Right ventricle myocardium superior (tissue), 1 donor: ENCODE measurements around the gene PTPRN. TPM values are rescaled to one million over a fixed set of nuclear protein-coding genes. Genes with fewer than 3 reads are reported as not detected.

Experiments used
- ATAC-seq: fragments of 200-7000 bp; cut with Tn5 transposase; one replicate; pipeline ENCODE4 v1.9.1; 2020; ENCODE audit warnings: mild to moderate bottlenecking; ENCODE audit not compliant: poor library complexity
- DNase-seq: peaks from one replicate; pipeline ENCODE4 v3.0.0-alpha.2; 2020
- intact Hi-C: fragments of 100-400 bp; cut with DNase I; formaldehyde crosslinking; loops from one replicate; pipeline ENCODE4 v1.11.2; 2022
- microRNA-seq: library from miRNA; unstranded; fragments of <30 nt; microRNA quantifications from one replicate; pipeline ENCODE4 v1.2.0, GENCODE V29; 2020
- total RNA-seq: library from RNA; stranded (reverse); fragmentation: NEBNext Ultra II Directional; extraction: Animal tissue kit (Norgen Biotek cat#: 25700); gene quantifications from one replicate; pipeline ENCODE4 v1.2.1, GENCODE V29; 2021
- donor health status: DM: no; HTN: yes; CAD: no; lungs with severe emphysema.

The PTPRN gene
- total RNA-seq, 1 donor from 2014 or later: not detected

DNA sequence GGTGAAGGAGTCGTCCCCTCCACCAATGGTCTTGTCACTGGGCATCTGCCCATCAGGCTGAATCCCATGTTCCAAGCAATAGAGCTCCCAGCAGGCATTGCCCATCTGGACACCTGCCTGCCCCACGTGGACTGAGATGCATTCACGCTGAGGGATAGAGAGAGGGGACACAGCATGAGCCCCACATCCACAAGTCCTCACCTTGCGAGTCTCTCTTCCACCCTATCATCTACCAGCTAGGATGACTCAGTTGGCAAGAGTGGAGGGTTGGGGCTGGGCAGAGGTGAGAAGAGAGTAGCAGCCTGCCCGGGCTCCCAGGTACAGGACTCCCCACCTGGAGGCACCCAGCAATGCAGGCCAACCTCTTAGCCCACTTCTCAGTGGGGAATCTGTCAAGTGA is 57.1 kb downstream of the PTPRN start:
- ATAC-seq (no peak), DNase-seq (no peak)
- intact Hi-C loops: no loop called here

DNA sequence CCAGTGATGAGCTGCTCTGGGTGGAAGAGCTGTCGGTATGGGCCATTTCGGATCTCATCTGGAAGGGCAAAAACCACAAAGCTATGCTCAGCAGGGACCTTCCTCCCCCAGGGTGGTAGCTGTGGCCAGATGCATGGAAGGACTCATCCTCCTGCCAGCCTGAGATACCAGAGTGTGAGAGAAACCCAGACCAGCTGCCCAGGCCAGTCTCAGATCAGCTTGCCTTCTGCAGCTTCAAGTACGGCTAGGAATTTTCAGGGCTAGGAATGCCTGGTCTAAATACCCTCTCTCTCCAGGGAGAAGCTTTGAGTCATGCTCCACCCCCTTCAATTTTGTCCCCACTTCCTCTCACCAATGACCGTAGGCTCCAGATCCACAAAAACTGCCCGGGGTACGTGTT is 57.5 kb downstream of the PTPRN start:
- intact Hi-C loops: no loop called here
- no peak for DNase-seq

DNA sequence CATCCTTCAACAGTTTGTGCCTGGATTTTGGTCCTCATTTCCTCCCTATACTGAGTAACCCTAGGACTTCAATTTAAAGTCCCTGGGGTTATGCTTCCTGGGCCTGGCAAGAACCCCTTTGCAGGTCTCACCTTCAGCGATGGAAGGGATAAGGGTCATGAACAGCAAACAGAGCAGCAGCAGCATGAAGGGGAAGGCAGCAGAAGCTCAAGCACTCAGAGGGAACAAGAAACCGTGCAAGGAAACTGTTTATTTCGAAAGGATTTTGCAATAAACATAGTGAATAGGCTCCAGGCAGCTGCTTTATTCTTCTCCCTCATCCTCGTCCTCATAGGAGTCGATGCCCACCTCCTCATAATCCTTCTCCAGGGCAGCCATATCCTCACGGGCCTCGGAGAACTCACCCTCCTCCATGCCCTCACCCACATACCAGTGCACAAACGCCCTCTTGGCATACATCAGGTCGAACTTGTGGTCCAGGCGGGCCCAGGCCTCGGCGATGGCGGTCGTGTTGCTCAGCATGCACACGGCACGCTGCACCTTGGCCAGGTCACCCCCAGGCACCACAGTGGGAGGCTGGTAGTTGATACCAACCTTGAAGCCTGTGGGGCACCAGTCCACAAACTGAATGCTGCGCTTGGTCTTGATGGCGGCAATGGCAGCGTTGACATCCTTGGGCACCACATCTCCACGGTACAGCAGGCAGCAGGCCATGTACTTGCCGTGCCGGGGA is 59.0 kb downstream of the PTPRN start:
- DNase-seq (no peak), ATAC-seq (no peak)
- intact Hi-C loops: no loop called here

More for the DNA sequence above, 57.5 kb downstream of the PTPRN start:
- no peak for ATAC-seq

DNA sequence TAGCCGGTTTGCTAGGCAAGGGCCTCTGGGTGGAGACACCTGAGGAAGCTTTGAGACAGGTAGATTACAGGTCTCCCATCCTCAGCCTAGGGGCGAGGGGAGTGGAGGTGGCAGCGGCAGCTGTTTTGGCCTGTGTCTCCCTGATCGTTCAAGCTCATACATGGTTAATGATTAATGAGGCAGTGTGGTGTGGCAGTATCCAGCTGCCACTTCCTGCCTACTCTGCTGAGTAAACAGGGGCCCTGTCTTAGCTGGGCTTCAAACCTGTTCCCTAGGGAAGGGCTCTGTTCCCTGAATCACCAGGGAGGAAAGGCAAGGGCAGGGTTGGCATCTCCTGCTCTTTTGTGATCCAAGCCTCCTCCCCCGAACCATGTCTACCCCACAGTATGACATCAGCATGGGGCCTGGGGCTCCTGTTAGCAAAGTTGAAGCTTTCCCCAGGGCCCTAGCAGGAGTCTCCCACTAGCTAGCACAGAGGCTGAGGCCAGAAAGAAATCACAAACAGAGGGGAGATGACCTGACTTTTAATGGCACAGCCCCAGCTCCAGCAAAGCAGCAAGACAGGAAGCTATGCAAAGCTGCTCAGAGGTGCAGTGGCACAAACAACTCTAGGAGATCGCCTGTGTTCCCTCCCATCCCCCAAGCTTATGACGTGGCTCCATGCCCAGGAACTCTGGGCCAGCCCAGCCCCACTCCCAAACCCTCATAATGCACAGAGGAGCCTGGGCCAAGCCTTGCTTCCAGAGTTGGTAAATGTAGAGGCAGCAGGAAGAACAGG is 59.8 kb downstream of the PTPRN start:
- DNase-seq (peak; percentile 81), ATAC-seq (peak; percentile 42)
- intact Hi-C loops: no loop called here

DNA sequence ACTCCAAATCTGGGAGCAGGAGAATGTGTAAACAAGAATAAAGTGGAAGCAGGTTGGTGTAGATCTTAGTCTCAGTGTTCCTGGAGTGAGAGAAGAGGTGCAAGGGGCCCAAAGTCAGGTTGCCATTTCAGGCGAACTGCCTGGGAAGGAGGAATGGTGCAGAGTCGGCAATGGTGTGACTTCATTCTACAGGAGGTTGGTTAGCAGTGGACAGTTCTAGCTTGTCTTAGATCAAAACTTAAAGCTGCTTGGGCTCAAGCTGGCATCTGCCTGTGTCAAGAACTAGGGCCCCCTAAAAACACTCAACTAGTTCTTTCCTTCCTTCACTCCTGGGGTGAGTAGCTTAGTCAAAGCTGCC is 60.4 kb downstream of the PTPRN start:
- intact Hi-C loops: no loop called here
- DNase-seq (no peak), ATAC-seq (no peak)

DNA sequence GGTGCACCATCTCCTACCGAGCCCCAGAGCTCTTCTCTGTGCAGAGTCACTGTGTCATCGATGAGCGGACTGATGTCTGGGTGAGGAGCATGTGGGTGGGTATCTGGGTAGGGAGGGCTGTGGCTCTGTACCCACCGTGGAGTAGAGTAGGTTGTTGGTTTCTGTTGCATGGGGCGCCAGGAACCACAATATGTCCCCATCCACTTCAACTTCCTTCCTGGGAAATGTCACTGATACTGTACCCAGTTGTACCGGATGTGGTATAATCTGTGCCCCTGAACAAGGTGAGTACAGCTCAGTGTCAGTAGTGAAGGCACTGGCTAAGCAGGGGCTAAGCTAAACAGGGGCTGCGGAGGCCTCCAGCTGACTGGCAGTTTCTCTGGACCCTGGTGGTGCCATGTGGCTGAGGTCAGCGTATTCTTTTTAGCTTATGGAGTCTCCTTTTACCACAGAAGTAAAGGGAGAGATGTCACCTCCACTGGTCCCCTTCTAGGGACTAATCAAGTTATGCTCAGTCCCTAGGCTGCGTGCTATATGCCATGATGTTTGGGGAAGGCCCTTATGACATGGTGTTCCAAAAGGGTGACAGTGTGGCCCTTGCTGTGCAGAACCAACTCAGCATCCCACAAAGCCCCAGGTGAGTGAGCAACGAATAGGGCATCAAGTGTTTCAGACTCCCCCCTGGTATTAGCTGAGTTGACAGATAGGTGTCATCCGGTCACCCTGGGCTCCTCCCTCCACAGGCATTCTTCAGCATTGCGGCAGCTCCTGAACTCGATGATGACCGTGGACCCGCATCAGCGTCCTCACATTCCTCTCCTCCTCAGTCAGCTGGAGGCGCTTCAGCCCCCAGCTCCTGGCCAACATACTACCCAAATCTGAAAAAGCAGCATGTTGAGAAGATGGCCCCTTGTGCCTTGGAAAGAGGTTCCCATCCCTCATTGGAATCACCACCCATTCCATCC is 61.2 kb downstream of the PTPRN start:
- ATAC-seq (no peak), DNase-seq (no peak)
- intact Hi-C loops: no loop called here

DNA sequence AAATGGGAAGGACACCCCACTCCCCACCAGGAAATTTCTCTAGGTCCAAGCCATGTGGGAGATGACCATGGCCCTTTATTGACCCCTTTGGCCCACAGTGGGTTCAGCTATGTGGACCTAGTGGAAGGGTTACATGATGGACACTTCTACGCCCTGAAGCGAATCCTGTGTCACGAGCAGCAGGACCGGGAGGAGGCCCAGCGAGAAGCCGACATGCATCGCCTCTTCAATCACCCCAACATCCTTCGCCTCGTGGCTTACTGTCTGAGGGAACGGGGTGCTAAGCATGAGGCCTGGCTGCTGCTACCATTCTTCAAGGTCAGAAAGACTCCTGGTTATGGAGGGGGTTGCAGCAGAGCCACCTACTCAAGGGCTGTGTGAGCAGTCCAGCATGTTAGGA is 62.6 kb downstream of the PTPRN start:
- intact Hi-C loops: no loop called here
- ATAC-seq (no peak), DNase-seq (no peak)

DNA sequence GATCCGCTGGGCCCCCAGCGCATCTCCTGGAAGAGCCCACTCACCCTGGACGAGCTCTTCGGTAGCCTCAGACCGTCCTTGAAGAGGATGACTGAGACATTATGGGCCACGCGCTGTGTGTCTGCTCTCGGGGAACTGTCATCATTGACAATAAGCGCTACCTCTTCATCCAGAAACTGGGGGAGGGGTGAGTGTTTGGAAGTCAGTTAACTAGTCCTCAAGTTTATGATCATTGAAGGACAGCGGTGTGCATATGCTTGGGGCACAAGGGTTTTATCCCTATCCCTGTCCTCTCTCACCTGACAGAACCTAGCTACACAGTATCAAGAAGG is 63.3 kb downstream of the PTPRN start:
- intact Hi-C loops: no loop called here
- ATAC-seq: no peak
- no peak for DNase-seq

DNA sequence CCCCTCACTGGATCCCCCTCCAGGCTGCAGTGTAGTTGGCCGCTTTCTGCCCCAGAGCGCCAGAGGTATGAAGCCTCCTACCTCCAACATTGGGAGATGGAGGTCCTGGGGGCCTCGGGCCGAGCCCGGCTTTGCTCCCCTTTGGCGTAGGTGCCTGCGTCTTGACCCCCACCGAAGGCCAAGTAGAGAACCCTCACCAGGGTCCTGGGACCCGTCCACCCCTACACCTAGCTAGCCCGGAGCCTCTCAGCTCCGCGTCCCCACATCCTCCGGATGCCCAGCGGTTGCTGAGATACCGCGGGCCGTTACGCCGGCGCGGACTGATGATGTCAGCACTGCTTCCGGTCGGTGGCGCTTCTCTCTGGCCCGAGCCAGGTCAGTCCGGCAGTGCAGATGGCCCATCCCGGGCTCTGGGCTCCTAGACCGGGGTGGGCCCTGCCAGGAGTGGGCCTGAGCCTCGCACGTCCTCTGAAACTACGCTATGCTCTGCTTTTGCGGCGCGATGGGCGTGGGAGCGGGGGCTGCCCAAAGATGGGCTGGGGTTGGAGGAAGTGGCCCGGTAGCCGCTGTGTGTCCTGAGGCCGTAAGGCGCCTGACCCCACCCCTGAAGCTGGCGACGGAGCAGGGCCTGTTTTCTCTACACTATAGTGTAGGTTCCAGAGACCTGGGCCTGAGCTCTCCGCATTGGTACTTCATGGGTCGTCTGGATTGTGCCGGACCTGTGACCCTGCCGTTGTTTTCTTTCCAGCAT is 63.9 kb downstream of the PTPRN start, which contains the start of the genes GLB1L and STK16:
Gene GLB1L, minus strand, starts transcription at position 297 of the 751 bp plus-strand sequence. CDS start 1,871 bp downstream, outside the sequence.
Gene STK16, plus strand, starts transcription at position 332 of the 751 bp plus-strand sequence. CDS start 521 bp downstream, outside the sequence.
- intact Hi-C loops: no loop called here
- DNase-seq (peak; percentile 97), ATAC-seq (peak; percentile 95)

DNA sequence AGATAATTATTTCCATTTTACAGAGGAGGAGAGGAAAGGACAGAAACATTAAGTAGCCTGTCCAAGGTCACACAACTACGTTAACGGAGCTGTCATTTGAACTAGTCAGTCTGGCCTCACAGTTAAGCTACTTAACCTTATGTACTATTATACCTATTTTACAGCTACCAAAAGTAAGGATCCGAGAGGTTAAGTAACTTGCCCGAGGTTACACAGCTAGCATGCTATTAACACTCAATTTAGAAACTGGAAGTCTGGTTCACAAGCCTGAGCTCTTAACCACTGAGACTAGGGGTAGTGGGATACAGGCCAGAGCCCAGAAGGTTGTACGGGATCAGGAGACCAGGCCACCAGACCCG is 64.4 kb downstream of the PTPRN start:
- ATAC-seq (no peak), DNase-seq (no peak)
- intact Hi-C loops: no loop called here

DNA sequence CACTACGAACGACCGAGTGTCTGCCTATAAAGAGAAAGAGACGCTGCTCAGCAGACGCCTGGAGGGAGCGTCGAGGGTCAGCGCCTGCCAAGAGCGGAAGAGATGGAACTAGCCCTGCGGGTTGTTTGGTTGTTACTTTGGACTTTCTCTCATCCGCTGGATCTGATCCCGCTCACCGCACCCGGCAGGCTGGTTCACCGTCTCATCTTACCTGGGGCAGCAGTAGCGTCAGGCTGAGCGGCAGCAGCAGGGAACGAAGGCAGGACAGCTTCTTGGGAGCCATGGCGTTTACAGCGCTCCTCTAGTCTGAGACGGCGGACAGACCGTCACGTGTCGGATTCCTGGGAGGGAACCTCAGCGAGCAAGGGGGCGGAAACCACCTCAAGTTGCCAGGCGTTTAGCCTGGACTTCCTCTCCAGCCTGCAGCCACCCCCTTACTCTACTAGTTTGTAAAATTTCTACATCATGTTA is 65.9 kb downstream of the PTPRN start:
- ATAC-seq (no peak), DNase-seq (peak; percentile 60)
- intact Hi-C loops: no loop called here

Small RNAs within 50 kb of the gene (microRNA-seq; reads per million reads assigned to microRNA genes)
- not detected for gene MIR153-1

Other genes starting within 250 kb of the PTPRN start
- gene IHH, start 248.5 kb downstream of the PTPRN start, total RNA-seq: not detected
- 7.5 TPM for gene NHEJ1, start 148.6 kb downstream of the PTPRN start, total RNA-seq
- gene SLC23A3, start 139.4 kb downstream of the PTPRN start, total RNA-seq: 1.4 TPM
- 69.3 TPM for gene CNPPD1, start 132.5 kb downstream of the PTPRN start, total RNA-seq
- gene RETREG2, start 131.1 kb downstream of the PTPRN start, total RNA-seq: 36.8 TPM
- 21.3 TPM for gene ZFAND2B, start 102.6 kb downstream of the PTPRN start, total RNA-seq
- gene ABCB6, start 90.4 kb downstream of the PTPRN start, total RNA-seq: 25.2 TPM
- 86.3 TPM for gene ATG9A, start 79.8 kb downstream of the PTPRN start, total RNA-seq
- 27.3 TPM for gene ANKZF1, start 79.6 kb downstream of the PTPRN start, total RNA-seq
- 1.4 TPM for gene GLB1L, start 64.0 kb downstream of the PTPRN start, total RNA-seq
- gene STK16, start 63.9 kb downstream of the PTPRN start, total RNA-seq: 16.7 TPM
- gene TUBA4B, start 56.2 kb downstream of the PTPRN start, total RNA-seq: not detected
- gene TUBA4A, start 55.5 kb downstream of the PTPRN start, total RNA-seq: 84.3 TPM
- 83.3 TPM for gene DNAJB2, start 30.0 kb downstream of the PTPRN start, total RNA-seq
- not detected for gene RESP18, start 23.3 kb upstream of the PTPRN start, total RNA-seq
- gene DNPEP, start 78.5 kb upstream of the PTPRN start, total RNA-seq: 76.5 TPM
- 12,920 TPM for gene DES, start 109.0 kb upstream of the PTPRN start, total RNA-seq
- 103 TPM for gene SPEG, start 125.4 kb upstream of the PTPRN start, total RNA-seq
- 22.3 TPM for gene GMPPA, start 189.5 kb upstream of the PTPRN start, total RNA-seq
- not detected for gene ASIC4, start 205.1 kb upstream of the PTPRN start, total RNA-seq
- 85.9 TPM for gene CHPF, start 234.4 kb upstream of the PTPRN start, total RNA-seq
- gene TMEM198, start 234.6 kb upstream of the PTPRN start, total RNA-seq: 2.6 TPM